ENCODE measurements around the gene SUSD1. TPM values are rescaled to one million over a fixed set of nuclear protein-coding genes. Genes with fewer than 3 reads are reported as not detected.

The SUSD1 gene
- total RNA-seq, 1 experiment from 2014 or later, result 7.9 TPM

DNA sequence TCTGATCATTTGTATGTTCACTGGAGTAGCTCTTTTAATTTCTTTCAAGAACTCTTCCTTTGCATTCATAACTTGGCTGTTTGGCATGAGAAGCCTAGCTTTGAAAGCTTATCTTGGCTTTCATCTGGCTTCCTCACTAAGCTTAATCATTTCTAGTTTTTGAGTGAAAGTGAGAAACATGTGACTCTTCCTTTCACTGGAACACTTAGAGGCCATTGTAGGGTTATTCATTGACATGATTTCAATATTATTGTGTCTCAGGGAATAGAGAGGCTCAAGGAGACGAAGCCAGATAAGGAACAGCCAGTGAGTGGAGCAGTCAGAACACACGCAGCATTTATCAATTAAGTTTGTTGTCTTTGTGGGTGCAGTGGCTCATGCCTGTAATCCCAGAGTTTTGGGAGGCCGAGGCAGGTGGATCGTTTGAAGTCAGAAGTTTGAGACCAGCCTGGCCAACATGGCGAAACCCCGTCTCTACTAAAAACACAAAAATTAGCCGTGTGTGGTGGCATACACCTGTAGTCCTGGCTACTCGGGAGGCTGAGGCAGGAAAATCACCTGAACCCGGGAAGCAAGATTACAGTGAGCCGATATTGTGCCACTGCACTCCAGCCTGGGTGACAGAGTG, 180.2 kb downstream of the SUSD1 start (continued):
- TF ChIP-seq, protein P1, sequence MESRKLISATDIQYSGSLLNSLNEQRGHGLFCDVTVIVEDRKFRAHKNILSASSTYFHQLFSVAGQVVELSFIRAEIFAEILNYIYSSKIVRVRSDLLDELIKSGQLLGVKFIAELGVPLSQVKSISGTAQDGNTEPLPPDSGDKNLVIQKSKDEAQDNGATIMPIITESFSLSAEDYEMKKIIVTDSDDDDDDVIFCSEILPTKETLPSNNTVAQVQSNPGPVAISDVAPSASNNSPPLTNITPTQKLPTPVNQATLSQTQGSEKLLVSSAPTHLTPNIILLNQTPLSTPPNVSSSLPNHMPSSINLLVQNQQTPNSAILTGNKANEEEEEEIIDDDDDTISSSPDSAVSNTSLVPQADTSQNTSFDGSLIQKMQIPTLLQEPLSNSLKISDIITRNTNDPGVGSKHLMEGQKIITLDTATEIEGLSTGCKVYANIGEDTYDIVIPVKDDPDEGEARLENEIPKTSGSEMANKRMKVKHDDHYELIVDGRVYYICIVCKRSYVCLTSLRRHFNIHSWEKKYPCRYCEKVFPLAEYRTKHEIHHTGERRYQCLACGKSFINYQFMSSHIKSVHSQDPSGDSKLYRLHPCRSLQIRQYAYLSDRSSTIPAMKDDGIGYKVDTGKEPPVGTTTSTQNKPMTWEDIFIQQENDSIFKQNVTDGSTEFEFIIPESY (IDR thresholded peaks at IDR 0.05; ENCODE audit: extremely low read depth, insufficient replicate concordance, low read length), result no peak

DNA sequence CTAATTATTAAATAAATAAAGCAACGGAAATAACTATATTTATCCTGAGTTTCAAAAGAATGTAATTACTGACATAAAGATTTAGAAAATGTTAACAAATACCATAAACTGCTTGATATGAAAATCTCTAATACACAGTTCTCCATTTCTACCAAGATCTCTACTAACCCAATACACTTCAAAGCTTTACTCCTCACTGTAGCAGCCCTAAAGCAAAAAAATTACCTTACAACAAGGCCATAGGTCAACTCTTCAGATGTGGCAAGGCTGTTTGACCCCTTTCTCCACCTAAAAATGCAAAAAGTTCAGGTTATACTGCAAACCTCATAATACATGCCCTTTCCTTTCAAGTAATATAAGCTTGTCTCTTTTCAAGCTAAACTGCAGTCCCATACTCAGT, 181.8 kb downstream of the SUSD1 start:
- no TSS peak for BruUV-seq (replicated peaks)
- no peaks in the 10 kb centered on the region for H3K79me2 ChIP-seq (ENCODE audit: insufficient read depth, low read length)
- intact Hi-C loops (cut with micrococcal nuclease), result no loop called here
- no peaks in the 10 kb centered on the region for H3K27me3 ChIP-seq (ENCODE audit: insufficient read depth, low read length)
- no peak for DNase-seq (ENCODE audit: low read depth, low spot score)
- H3K4me1 ChIP-seq (ENCODE audit: control insufficient read depth in 1 of 2, insufficient read depth in 2 of 2, low read length in 2 of 2), result peaks cover 3 to 17% of the 10 kb centered on the region in 2 experiments; a peak in 3 of 4 replicates
- no peak overlapping the region for H3K4me3 ChIP-seq (replicated peaks in 1 of 2; ENCODE audit: low read depth in 1 of 2, low read length in 2 of 2)
- H3K9ac ChIP-seq (ENCODE audit: low read length), result no peak overlapping the region
- ChIA-PET RAD21 (ENCODE audit: low non-redundant PET in 1 of 2, low total read pairs in 2 of 2, uncharacterized antibody in 2 of 2, unreplicated experiment in 2 of 2) (no interaction called here), CTCF (no interaction called here), POLR2A (no interaction called here)
- no peaks in the 10 kb centered on the region for H3K36me3 ChIP-seq (ENCODE audit: control insufficient read depth in 1 of 2, insufficient read depth in 2 of 2, low read length in 2 of 2)
- no peak overlapping the region for H3K4me2 ChIP-seq (ENCODE audit: low read length)
- no peaks in the 10 kb centered on the region for H4K20me1 ChIP-seq (ENCODE audit: insufficient read depth)
- no peak overlapping the region for H3K27ac ChIP-seq (ENCODE audit: low read depth, low read length)
- TF ChIP-seq, protein P2, sequence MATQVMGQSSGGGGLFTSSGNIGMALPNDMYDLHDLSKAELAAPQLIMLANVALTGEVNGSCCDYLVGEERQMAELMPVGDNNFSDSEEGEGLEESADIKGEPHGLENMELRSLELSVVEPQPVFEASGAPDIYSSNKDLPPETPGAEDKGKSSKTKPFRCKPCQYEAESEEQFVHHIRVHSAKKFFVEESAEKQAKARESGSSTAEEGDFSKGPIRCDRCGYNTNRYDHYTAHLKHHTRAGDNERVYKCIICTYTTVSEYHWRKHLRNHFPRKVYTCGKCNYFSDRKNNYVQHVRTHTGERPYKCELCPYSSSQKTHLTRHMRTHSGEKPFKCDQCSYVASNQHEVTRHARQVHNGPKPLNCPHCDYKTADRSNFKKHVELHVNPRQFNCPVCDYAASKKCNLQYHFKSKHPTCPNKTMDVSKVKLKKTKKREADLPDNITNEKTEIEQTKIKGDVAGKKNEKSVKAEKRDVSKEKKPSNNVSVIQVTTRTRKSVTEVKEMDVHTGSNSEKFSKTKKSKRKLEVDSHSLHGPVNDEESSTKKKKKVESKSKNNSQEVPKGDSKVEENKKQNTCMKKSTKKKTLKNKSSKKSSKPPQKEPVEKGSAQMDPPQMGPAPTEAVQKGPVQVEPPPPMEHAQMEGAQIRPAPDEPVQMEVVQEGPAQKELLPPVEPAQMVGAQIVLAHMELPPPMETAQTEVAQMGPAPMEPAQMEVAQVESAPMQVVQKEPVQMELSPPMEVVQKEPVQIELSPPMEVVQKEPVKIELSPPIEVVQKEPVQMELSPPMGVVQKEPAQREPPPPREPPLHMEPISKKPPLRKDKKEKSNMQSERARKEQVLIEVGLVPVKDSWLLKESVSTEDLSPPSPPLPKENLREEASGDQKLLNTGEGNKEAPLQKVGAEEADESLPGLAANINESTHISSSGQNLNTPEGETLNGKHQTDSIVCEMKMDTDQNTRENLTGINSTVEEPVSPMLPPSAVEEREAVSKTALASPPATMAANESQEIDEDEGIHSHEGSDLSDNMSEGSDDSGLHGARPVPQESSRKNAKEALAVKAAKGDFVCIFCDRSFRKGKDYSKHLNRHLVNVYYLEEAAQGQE (IDR thresholded peaks at IDR 0.05; ENCODE audit: low read depth), result no peak
- TF ChIP-seq POLR2A (IDR thresholded peaks at IDR 0.05; ENCODE audit: borderline replicate concordance, extremely low read depth, insufficient read depth, insufficient read length), result no peak
- TF ChIP-seq, protein P3, sequence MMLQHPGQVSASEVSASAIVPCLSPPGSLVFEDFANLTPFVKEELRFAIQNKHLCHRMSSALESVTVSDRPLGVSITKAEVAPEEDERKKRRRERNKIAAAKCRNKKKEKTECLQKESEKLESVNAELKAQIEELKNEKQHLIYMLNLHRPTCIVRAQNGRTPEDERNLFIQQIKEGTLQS (IDR thresholded peaks at IDR 0.05), result no peak
- 0 out of 2 replicates have a peak, but pooled peaks have one; percentile 2 for TF ChIP-seq RAD21 (IDR thresholded peaks at IDR 0.05; ENCODE audit: low read depth)
- TF ChIP-seq, protein P4, sequence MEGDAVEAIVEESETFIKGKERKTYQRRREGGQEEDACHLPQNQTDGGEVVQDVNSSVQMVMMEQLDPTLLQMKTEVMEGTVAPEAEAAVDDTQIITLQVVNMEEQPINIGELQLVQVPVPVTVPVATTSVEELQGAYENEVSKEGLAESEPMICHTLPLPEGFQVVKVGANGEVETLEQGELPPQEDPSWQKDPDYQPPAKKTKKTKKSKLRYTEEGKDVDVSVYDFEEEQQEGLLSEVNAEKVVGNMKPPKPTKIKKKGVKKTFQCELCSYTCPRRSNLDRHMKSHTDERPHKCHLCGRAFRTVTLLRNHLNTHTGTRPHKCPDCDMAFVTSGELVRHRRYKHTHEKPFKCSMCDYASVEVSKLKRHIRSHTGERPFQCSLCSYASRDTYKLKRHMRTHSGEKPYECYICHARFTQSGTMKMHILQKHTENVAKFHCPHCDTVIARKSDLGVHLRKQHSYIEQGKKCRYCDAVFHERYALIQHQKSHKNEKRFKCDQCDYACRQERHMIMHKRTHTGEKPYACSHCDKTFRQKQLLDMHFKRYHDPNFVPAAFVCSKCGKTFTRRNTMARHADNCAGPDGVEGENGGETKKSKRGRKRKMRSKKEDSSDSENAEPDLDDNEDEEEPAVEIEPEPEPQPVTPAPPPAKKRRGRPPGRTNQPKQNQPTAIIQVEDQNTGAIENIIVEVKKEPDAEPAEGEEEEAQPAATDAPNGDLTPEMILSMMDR (IDR thresholded peaks at IDR 0.05 in 2 of 3, conservative IDR thresholded peaks at IDR 0.05 in 1 of 3; ENCODE audit: borderline replicate concordance in 1 of 3, insufficient read depth in 1 of 3, low read depth in 2 of 3, low read length in 2 of 3), result no peak
- 0 out of 4 replicates have a peak, but pooled peaks cover 4 to 6% of the 10 kb centered on the region in 2 experiments for H3K9me3 ChIP-seq (ENCODE audit: control insufficient read depth in 1 of 2, insufficient read depth in 1 of 2, low read depth in 1 of 2, low read length in 2 of 2)
- no peaks in the 10 kb centered on the region for H3K9me2 ChIP-seq (ENCODE audit: insufficient read depth)
- ATAC-seq, result no peak
- H2AFZ ChIP-seq (ENCODE audit: low read depth, low read length, poor library complexity, severe bottlenecking), result peak overlapping the region; percentile 95

All from HCT116 (cell line).